Measurements from ENCODE around the gene EFR3B.
"Not testable (repeated sequence)": the region's sequence is repeated elsewhere in the genome, so short reads cannot be mapped to it uniquely, and the experiment has no call there.

The EFR3B gene

GRCh38 chr2:25098670-25099486 lies 57.0 kb downstream of the EFR3B start:
- Histone ChIP-seq H3K27ac (peak overlapping the region in 6 of 21 experiments; percentile 10 to 67 (median 54)), H3K4me3 (no peak overlapping the region)

GRCh38 chr2:25102352-25102751 lies 60.5 kb downstream of the EFR3B start:
- not testable (repeated sequence) for H3K27ac ChIP-seq, H3K4me3 ChIP-seq

- H3K27ac ChIP-seq, result no peak overlapping the region
- H3K4me3 ChIP-seq, result no peak overlapping the region
Observed at GRCh38 chr2:25103287-25103871, 61.5 kb downstream of the EFR3B start.

- H3K4me3 ChIP-seq, result no peak overlapping the region
- H3K27ac ChIP-seq, result no peak overlapping the region
Observed at GRCh38 chr2:25104736-25105135, 62.9 kb downstream of the EFR3B start.

- no peak overlapping the region for H3K27ac ChIP-seq
- H3K4me3 ChIP-seq, result no peak overlapping the region
Observed at GRCh38 chr2:25105336-25106085, 63.6 kb downstream of the EFR3B start.

GRCh38 chr2:25109822-25110221 lies 67.9 kb downstream of the EFR3B start:
- Histone ChIP-seq H3K27ac (no peak overlapping the region), H3K4me3 (no peak overlapping the region)

- Histone ChIP-seq H3K4me3 (no peak overlapping the region), H3K27ac (no peak overlapping the region)
Observed at GRCh38 chr2:25112113-25112512, 70.2 kb downstream of the EFR3B start.

- H3K4me3 ChIP-seq, result no peak overlapping the region
- H3K27ac ChIP-seq, result no peak overlapping the region
Observed at GRCh38 chr2:25115249-25115883, 73.5 kb downstream of the EFR3B start.

- no peak overlapping the region for H3K27ac ChIP-seq
Observed at GRCh38 chr2:25115902-25116301, 74.0 kb downstream of the EFR3B start.

GRCh38 chr2:25116956-25117355 lies 75.1 kb downstream of the EFR3B start:
- no peak overlapping the region for H3K4me3 ChIP-seq
- no peak overlapping the region for H3K27ac ChIP-seq

More at GRCh38 chr2:25115902-25116301, 74.0 kb downstream of the EFR3B start:
- no peak overlapping the region for H3K4me3 ChIP-seq

GRCh38 chr2:25119263-25119662 lies 77.4 kb downstream of the EFR3B start:
- Histone ChIP-seq H3K4me3 (no peak overlapping the region), H3K27ac (no peak overlapping the region)

- no peak overlapping the region for H3K27ac ChIP-seq
- H3K4me3 ChIP-seq, result no peak overlapping the region
Observed at GRCh38 chr2:25122367-25122766, 80.5 kb downstream of the EFR3B start.

GRCh38 chr2:25123682-25124081 lies 81.8 kb downstream of the EFR3B start:
- H3K4me3 ChIP-seq, result no peak overlapping the region
- no peak overlapping the region for H3K27ac ChIP-seq

GRCh38 chr2:25125189-25125588 lies 83.3 kb downstream of the EFR3B start:
- H3K4me3 ChIP-seq, result no peak overlapping the region
- peak overlapping the region in 1 of 21 experiments; percentile 21 for H3K27ac ChIP-seq

GRCh38 chr2:25125976-25126375 lies 84.1 kb downstream of the EFR3B start:
- no peak overlapping the region for H3K4me3 ChIP-seq
- H3K27ac ChIP-seq, result no peak overlapping the region

GRCh38 chr2:25127071-25127470 lies 85.2 kb downstream of the EFR3B start:
- not testable (repeated sequence) for H3K4me3 ChIP-seq
- H3K27ac ChIP-seq, result peak overlapping the region in 2 of 21 experiments; percentile 23

- no peak overlapping the region for H3K4me3 ChIP-seq
- H3K27ac ChIP-seq, result peak overlapping the region in 3 of 21 experiments; percentile 23 to 28 (median 23)
Observed at GRCh38 chr2:25127646-25128045, 85.8 kb downstream of the EFR3B start.

- no peak overlapping the region for H3K27ac ChIP-seq
Observed at GRCh38 chr2:25129901-25130520, 88.1 kb downstream of the EFR3B start.

GRCh38 chr2:25131253-25131566 lies 89.3 kb downstream of the EFR3B start:
- peak overlapping the region in 3 of 7 experiments; percentile 11 to 27 (median 25) for H3K4me3 ChIP-seq
- H3K27ac ChIP-seq, result no peak overlapping the region

More at GRCh38 chr2:25129901-25130520, 88.1 kb downstream of the EFR3B start:
- H3K4me3 ChIP-seq, result no peak overlapping the region
